ENCODE measurements around the gene SERPINF2.
A peak's percentile ranks its signal among the peaks of the same experiment; 100 is the strongest.
"Not testable (repeated sequence)": the region's sequence is repeated elsewhere in the genome, so short reads cannot be mapped to it uniquely, and the experiment has no call there.

SERPINF2 gene

DNA sequence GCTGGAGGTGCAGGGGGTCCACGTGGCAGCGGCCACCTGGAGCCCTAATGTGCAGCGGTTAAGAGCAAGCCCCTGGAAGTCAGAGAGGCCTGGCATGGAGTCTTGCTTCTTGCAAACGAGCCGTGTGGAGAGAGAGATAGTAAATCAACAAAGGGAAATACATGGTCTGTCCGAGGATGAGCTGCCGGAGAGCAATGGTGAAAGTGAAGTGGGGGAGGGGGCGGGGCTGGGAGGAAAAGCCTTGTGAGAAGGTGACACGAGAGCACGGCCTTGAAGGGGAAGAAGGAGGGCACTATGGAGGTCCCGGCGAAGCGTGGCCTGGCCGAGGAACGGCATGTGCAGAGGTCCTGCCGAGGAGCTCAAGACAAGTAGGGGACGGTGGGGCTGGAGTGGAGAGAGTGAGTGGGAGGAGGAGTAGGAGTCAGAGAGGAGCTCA lies 13.2 kb downstream of the SERPINF2 start:
- Histone ChIP-seq H3K36me3 (no peaks in the 10 kb centered on the region), H4K20me1 (no peaks in the 10 kb centered on the region), H3K27ac (peak overlapping the region; percentile 71), H3K9me3 (no peaks in the 10 kb centered on the region), H3K27me3 (0 out of 2 replicates have a peak, but pooled peaks cover 3% of the 10 kb centered on the region), H3K4me3 (no peak overlapping the region), H3K9ac (peak overlapping the region; percentile 64; the same call in 1 of the 2 replicates), H3K4me2 (peak overlapping the region; percentile 78), H3K4me1 (peaks cover 41% of the 10 kb centered on the region)
- TF ChIP-seq Cebpa-rat (IDR thresholded peaks at IDR 0.05): no peak

- Histone ChIP-seq H3K4me2 (no peak overlapping the region), H4K20me1 (no peaks in the 10 kb centered on the region), H3K4me1 (peaks cover 49% of the 10 kb centered on the region), H3K9ac (no peak overlapping the region), H3K9me3 (no peaks in the 10 kb centered on the region), H3K27me3 (0 out of 2 replicates have a peak, but pooled peaks cover 3% of the 10 kb centered on the region), H3K36me3 (no peaks in the 10 kb centered on the region), H3K27ac (no peak overlapping the region), H3K4me3 (no peak overlapping the region)
- no peak for TF ChIP-seq Cebpa-rat (IDR thresholded peaks at IDR 0.05)
Observed at GRCh38 chr17:1758807-1759206, 16.1 kb downstream of the SERPINF2 start.

GRCh38 chr17:1759529-1759928 lies 16.9 kb downstream of the SERPINF2 start:
- TF ChIP-seq Cebpa-rat (IDR thresholded peaks at IDR 0.05): no peak
- no peak overlapping the region for H3K4me3 ChIP-seq

DNA sequence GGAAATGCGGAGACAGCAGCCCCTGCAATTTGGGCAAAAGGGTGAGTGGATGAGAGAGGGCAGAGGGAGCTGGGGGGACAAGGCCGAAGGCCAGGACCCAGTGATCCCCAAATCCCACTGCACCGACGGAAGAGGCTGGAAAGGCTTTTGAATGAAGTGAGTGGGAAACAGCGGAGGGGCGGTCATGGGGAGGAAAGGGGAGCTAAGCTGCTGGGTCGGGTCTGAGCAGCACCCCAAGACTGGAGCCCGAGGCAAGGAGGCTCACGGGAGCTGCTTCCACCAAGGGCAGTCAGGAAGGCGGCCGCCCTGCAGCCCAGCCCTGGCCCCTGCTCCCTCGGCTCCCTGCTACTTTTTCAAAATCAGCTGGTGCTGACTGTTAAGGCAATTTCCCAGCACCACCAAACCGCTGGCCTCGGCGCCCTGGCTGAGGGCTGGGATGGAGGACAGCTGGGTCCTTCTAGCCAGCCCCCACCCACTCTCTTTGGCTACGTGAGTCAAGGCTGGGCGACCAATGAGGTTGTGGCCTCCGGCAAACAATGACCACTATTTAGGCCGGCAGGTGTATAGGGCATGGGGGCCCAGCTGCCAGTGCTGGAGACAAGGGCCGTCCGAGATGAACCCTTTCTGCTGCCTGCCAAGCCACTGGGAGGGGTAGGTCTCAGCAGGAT lies 19.7 kb downstream of the SERPINF2 start:
- no peaks in the 10 kb centered on the region for H3K36me3 ChIP-seq
- H3K4me3 ChIP-seq: no peak overlapping the region
- H3K27ac ChIP-seq: peak overlapping the region; percentile 81
- no peaks in the 10 kb centered on the region for H3K9me3 ChIP-seq
- peak overlapping the region; percentile 75 for H3K4me2 ChIP-seq
- H3K27me3 ChIP-seq: 0 out of 2 replicates have a peak, but pooled peaks cover 3% of the 10 kb centered on the region
- peak overlapping the region; percentile 57 for H3K9ac ChIP-seq
- peaks cover 65% of the 10 kb centered on the region for H3K4me1 ChIP-seq
- TF ChIP-seq Cebpa-rat (IDR thresholded peaks at IDR 0.05): no peak
- no peaks in the 10 kb centered on the region for H4K20me1 ChIP-seq

More at GRCh38 chr17:1759529-1759928, 16.9 kb downstream of the SERPINF2 start:
- 0 out of 2 replicates have a peak, but pooled peaks cover 3% of the 10 kb centered on the region for H3K27me3 ChIP-seq
- peaks cover 56% of the 10 kb centered on the region for H3K4me1 ChIP-seq
- no peak overlapping the region for H3K27ac ChIP-seq
- H3K4me2 ChIP-seq: no peak overlapping the region
- no peak overlapping the region for H3K9ac ChIP-seq
- no peaks in the 10 kb centered on the region for H3K9me3 ChIP-seq
- H4K20me1 ChIP-seq: no peaks in the 10 kb centered on the region
- H3K36me3 ChIP-seq: no peaks in the 10 kb centered on the region

GRCh38 chr17:1762901-1763898 lies 20.5 kb downstream of the SERPINF2 start:
- TF ChIP-seq Cebpa-rat (IDR thresholded peaks at IDR 0.05): no peak
- H3K36me3 ChIP-seq: no peaks in the 10 kb centered on the region
- H3K27me3 ChIP-seq: 0 out of 2 replicates have a peak, but pooled peaks cover 3% of the 10 kb centered on the region
- no peaks in the 10 kb centered on the region for H3K9me3 ChIP-seq
- H3K27ac ChIP-seq: peak overlapping the region; percentile 81
- H3K9ac ChIP-seq: peak overlapping the region; percentile 57
- H3K4me3 ChIP-seq: no peak overlapping the region
- H3K4me2 ChIP-seq: peak overlapping the region; percentile 75
- peaks cover 73% of the 10 kb centered on the region for H3K4me1 ChIP-seq
- no peaks in the 10 kb centered on the region for H4K20me1 ChIP-seq

DNA sequence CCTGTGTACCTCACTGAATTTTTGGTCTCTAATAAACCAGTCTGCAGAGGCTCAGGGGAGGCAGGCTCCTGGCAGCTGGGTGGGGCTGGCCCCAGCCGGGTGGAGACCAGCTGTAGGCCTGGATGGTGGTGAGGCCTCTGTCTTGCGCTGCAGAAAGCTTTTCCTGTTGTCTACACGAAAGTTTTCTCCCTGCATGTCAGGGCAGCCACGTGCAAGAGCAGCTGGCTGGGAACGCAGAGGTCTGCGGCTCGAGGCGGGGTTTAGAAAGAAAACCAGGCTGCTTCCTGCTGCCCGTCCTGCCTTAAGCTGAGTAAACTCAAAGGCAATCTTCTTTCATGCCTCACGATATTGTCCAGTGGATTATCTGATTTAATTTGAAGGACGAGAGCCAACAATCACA lies 21.6 kb downstream of the SERPINF2 start:
- no peaks in the 10 kb centered on the region for H4K20me1 ChIP-seq
- peak overlapping the region; percentile 81 for H3K27ac ChIP-seq
- TF ChIP-seq Cebpa-rat (IDR thresholded peaks at IDR 0.05): no peak
- peaks cover 84% of the 10 kb centered on the region for H3K4me1 ChIP-seq
- H3K9ac ChIP-seq: peak overlapping the region; percentile 67; the same call in 1 of the 2 replicates
- no peaks in the 10 kb centered on the region for H3K36me3 ChIP-seq
- H3K4me3 ChIP-seq: no peak overlapping the region
- H3K9me3 ChIP-seq: no peaks in the 10 kb centered on the region
- peak overlapping the region; percentile 75 for H3K4me2 ChIP-seq
- H3K27me3 ChIP-seq: no peaks in the 10 kb centered on the region

GRCh38 chr17:1764705-1765104 lies 22.0 kb downstream of the SERPINF2 start:
- peak overlapping the region; percentile 75 for H3K4me2 ChIP-seq
- H3K27ac ChIP-seq: peak overlapping the region; percentile 81
- not testable (repeated sequence) for H3K9me3 ChIP-seq, H3K27me3 ChIP-seq, H4K20me1 ChIP-seq, H3K36me3 ChIP-seq, H3K4me3 ChIP-seq
- peak overlapping the region; percentile 67; the same call in 1 of the 2 replicates for H3K9ac ChIP-seq
- peaks cover 88% of the 10 kb centered on the region for H3K4me1 ChIP-seq

DNA sequence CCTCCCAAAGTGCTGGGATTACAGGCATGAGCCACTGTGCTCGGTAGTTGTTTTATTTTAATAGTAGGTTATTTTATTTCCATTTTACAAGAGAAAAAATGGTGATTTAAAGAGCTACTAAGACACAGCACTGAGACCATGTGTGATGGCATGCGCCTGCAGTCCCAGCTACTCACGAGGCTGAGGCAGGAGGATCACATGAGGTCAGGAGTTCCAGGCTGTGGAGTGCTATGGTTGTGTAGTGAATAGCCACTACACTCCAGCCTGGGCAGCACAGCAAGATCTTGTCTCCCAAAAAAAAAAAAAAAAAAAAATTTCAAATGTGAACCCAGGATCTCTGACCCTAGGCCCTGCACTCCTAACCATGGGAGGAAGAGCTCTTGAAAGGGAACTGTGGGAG lies 22.9 kb downstream of the SERPINF2 start:
- H3K36me3 ChIP-seq: no peaks in the 10 kb centered on the region
- H3K9me3 ChIP-seq: no peaks in the 10 kb centered on the region
- TF ChIP-seq Cebpa-rat (IDR thresholded peaks at IDR 0.05): no peak
- no peaks in the 10 kb centered on the region for H4K20me1 ChIP-seq
- H3K4me1 ChIP-seq: peaks cover 97% of the 10 kb centered on the region
- no peak overlapping the region for H3K9ac ChIP-seq
- no peaks in the 10 kb centered on the region for H3K27me3 ChIP-seq
- H3K4me2 ChIP-seq: 0 out of 2 replicates have a peak overlapping the region, but pooled peaks have one; percentile 75
- no peak overlapping the region for H3K4me3 ChIP-seq
- H3K27ac ChIP-seq: peak overlapping the region; percentile 81

- no peaks in the 10 kb centered on the region for H3K36me3 ChIP-seq
- peak overlapping the region; percentile 82 for H3K27ac ChIP-seq
- H3K4me2 ChIP-seq: peak overlapping the region; percentile 43
- H3K4me3 ChIP-seq: no peak overlapping the region
- peaks cover 98% of the 10 kb centered on the region for H3K4me1 ChIP-seq
- no peak for TF ChIP-seq Cebpa-rat (IDR thresholded peaks at IDR 0.05)
- H4K20me1 ChIP-seq: no peaks in the 10 kb centered on the region
- H3K9ac ChIP-seq: 0 out of 2 replicates have a peak overlapping the region, but pooled peaks have one; percentile 53
- H3K27me3 ChIP-seq: no peaks in the 10 kb centered on the region
- H3K9me3 ChIP-seq: no peaks in the 10 kb centered on the region
Observed at GRCh38 chr17:1766382-1767135, 23.9 kb downstream of the SERPINF2 start.

All from BLaER1 (cell line).